ENCODE data around the gene SHB.

SHB gene

GRCh38 chr9:37925006-37925405 is 144.0 kb downstream of the SHB start:
- no peak for DNase-seq (ENCODE audit: low spot score)
- no peak for TF ChIP-seq CTCF (IDR thresholded peaks at IDR 0.05)
- no peak overlapping the region for H3K27ac ChIP-seq
- H3K4me3 ChIP-seq, result no peak overlapping the region

- Histone ChIP-seq H3K27ac (no peak overlapping the region), H3K4me3 (no peak overlapping the region)
- no peak for DNase-seq (ENCODE audit: low spot score)
- no peak for TF ChIP-seq CTCF (IDR thresholded peaks at IDR 0.05)
Measured at GRCh38 chr9:37924538-37924937, 144.5 kb downstream of the SHB start.

- no peak for TF ChIP-seq CTCF (IDR thresholded peaks at IDR 0.05)
- no peak for DNase-seq (ENCODE audit: low spot score)
- no peak overlapping the region for H3K4me3 ChIP-seq
- no peak overlapping the region for H3K27ac ChIP-seq
Measured at GRCh38 chr9:37923796-37924427, 145.1 kb downstream of the SHB start.

GRCh38 chr9:37923118-37923795 is 145.8 kb downstream of the SHB start:
- no peak for DNase-seq (ENCODE audit: low spot score)
- no peak overlapping the region for H3K27ac ChIP-seq
- no peak for TF ChIP-seq CTCF (IDR thresholded peaks at IDR 0.05)

GRCh38 chr9:37922363-37923117 is 146.5 kb downstream of the SHB start:
- TF ChIP-seq CTCF (IDR thresholded peaks at IDR 0.05), result no peak
- no peak for DNase-seq (ENCODE audit: low spot score)
- H3K27ac ChIP-seq, result no peak overlapping the region
- no peak overlapping the region for H3K4me3 ChIP-seq

More at GRCh38 chr9:37923118-37923795, 145.8 kb downstream of the SHB start:
- no peak overlapping the region for H3K4me3 ChIP-seq

GRCh38 chr9:37921546-37922300 is 147.3 kb downstream of the SHB start:
- DNase-seq (ENCODE audit: low spot score), result no peak
- no peak overlapping the region for H3K4me3 ChIP-seq
- no peak for TF ChIP-seq CTCF (IDR thresholded peaks at IDR 0.05)

More at GRCh38 chr9:37921546-37922300, 147.3 kb downstream of the SHB start:
- H3K27ac ChIP-seq, result no peak overlapping the region
